Measurements from ENCODE around the gene TCAIM. TPM values are rescaled to one million over a fixed set of nuclear protein-coding genes. Genes with fewer than 3 reads are reported as not detected.

TCAIM gene
- total RNA-seq, 1 experiment from 2014 or later = 18.4 TPM

DNA sequence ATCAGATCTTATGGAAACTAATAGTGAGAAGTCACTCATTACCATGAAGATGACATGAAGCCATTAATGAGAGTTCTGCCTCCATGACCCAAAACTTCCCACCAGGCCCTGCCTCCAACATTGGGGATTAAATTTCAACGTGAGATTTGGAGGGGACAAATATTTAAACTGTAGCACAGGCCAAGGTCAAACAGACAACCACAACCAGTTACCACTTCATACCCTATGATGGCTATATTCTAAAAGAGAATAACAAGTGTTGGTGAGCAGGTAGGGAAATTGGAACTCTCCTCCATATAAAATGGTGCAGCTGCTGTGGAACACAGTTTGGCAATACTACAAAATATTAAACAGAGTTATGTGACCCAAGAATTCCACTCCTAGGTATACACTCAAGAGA, 36.9 kb downstream of the TCAIM start:
- POLR2A ChIA-PET = no interaction called here
- RAD21 ChIA-PET (ENCODE audit: low non-redundant PET in 1 of 2, low total read pairs in 2 of 2, uncharacterized antibody in 2 of 2, unreplicated experiment in 2 of 2) = no interaction called here
- no peaks in the 10 kb centered on the region for H3K36me3 ChIP-seq (ENCODE audit: control insufficient read depth in 1 of 2, insufficient read depth in 2 of 2, low read length in 2 of 2)
- CTCF ChIA-PET = no interaction called here
- no peak overlapping the region for H3K4me2 ChIP-seq (ENCODE audit: low read length)
- H3K27me3 ChIP-seq (ENCODE audit: insufficient read depth, low read length) = no peaks in the 10 kb centered on the region
- H3K9me2 ChIP-seq (ENCODE audit: insufficient read depth) = no peaks in the 10 kb centered on the region
- DNase-seq (ENCODE audit: low read depth, low spot score) = no peak
- no peaks in the 10 kb centered on the region for H3K79me2 ChIP-seq (ENCODE audit: insufficient read depth, low read length)
- H3K9me3 ChIP-seq (ENCODE audit: control insufficient read depth in 1 of 2, insufficient read depth in 1 of 2, low read depth in 1 of 2, low read length in 2 of 2) = no peaks in the 10 kb centered on the region
- H3K27ac ChIP-seq (ENCODE audit: low read depth, low read length) = no peak overlapping the region
- no TSS peak for BruUV-seq (replicated peaks)
- no peak overlapping the region for H3K9ac ChIP-seq (ENCODE audit: low read length)
- ATAC-seq = no peak
- no peak overlapping the region for H3K4me3 ChIP-seq (replicated peaks in 1 of 2; ENCODE audit: low read depth in 1 of 2, low read length in 2 of 2)
- H3K4me1 ChIP-seq (ENCODE audit: control insufficient read depth in 1 of 2, insufficient read depth in 2 of 2, low read length in 2 of 2) = no peaks in the 10 kb centered on the region
- no peak for TF ChIP-seq CBX3 (IDR thresholded peaks at IDR 0.05; ENCODE audit: low read depth)
- no peak for TF ChIP-seq ZFX (IDR thresholded peaks at IDR 0.05)
- TF ChIP-seq YY1 (IDR thresholded peaks at IDR 0.05; ENCODE audit: extremely low read depth, insufficient replicate concordance, low read depth, low read length) = no peak
- TF ChIP-seq TCF7L2 (IDR thresholded peaks at IDR 0.05; ENCODE audit: borderline replicate concordance, extremely low read depth, insufficient read depth, insufficient read length) = no peak
- TF ChIP-seq, protein P1, sequence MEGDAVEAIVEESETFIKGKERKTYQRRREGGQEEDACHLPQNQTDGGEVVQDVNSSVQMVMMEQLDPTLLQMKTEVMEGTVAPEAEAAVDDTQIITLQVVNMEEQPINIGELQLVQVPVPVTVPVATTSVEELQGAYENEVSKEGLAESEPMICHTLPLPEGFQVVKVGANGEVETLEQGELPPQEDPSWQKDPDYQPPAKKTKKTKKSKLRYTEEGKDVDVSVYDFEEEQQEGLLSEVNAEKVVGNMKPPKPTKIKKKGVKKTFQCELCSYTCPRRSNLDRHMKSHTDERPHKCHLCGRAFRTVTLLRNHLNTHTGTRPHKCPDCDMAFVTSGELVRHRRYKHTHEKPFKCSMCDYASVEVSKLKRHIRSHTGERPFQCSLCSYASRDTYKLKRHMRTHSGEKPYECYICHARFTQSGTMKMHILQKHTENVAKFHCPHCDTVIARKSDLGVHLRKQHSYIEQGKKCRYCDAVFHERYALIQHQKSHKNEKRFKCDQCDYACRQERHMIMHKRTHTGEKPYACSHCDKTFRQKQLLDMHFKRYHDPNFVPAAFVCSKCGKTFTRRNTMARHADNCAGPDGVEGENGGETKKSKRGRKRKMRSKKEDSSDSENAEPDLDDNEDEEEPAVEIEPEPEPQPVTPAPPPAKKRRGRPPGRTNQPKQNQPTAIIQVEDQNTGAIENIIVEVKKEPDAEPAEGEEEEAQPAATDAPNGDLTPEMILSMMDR (IDR thresholded peaks at IDR 0.05 in 2 of 3, conservative IDR thresholded peaks at IDR 0.05 in 1 of 3; ENCODE audit: borderline replicate concordance in 1 of 3, insufficient read depth in 1 of 3, low read depth in 2 of 3, low read length in 2 of 3) = no peak
- no peak for TF ChIP-seq ZBTB33 (IDR thresholded peaks at IDR 0.05; ENCODE audit: extremely low read depth, insufficient replicate concordance, low read length)
- TF ChIP-seq EZH2phosphoT487 (IDR thresholded peaks at IDR 0.05; ENCODE audit: borderline replicate concordance) = no peak
- TF ChIP-seq FOSL1 (IDR thresholded peaks at IDR 0.05; ENCODE audit: low read depth) = no peak
- no peak for TF ChIP-seq JUND (IDR thresholded peaks at IDR 0.05)
- TF ChIP-seq POLR2A (IDR thresholded peaks at IDR 0.05; ENCODE audit: borderline replicate concordance, extremely low read depth, insufficient read depth, insufficient read length) = no peak
- no peak for TF ChIP-seq SRF (IDR thresholded peaks at IDR 0.05; ENCODE audit: low read depth)
- TF ChIP-seq CEBPB (IDR thresholded peaks at IDR 0.05; ENCODE audit: low read depth) = no peak
- TF ChIP-seq EZH2 (IDR thresholded peaks at IDR 0.05) = no peak
- TF ChIP-seq SP1 (IDR thresholded peaks at IDR 0.05; ENCODE audit: low read depth) = no peak
- no peak for TF ChIP-seq ELF1 (IDR thresholded peaks at IDR 0.05; ENCODE audit: borderline replicate concordance, low read depth)
- TF ChIP-seq REST (IDR thresholded peaks at IDR 0.05; ENCODE audit: low read depth) = no peak
- no peak for TF ChIP-seq SIN3A (IDR thresholded peaks at IDR 0.05; ENCODE audit: low read depth)
- TF ChIP-seq, protein P2, sequence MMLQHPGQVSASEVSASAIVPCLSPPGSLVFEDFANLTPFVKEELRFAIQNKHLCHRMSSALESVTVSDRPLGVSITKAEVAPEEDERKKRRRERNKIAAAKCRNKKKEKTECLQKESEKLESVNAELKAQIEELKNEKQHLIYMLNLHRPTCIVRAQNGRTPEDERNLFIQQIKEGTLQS (IDR thresholded peaks at IDR 0.05) = no peak
- no peak for TF ChIP-seq EGR1 (IDR thresholded peaks at IDR 0.05; ENCODE audit: low read depth)
- H2AFZ ChIP-seq (ENCODE audit: low read depth, low read length, poor library complexity, severe bottlenecking) = no peak overlapping the region
- H4K20me1 ChIP-seq (ENCODE audit: insufficient read depth) = no peaks in the 10 kb centered on the region
- intact Hi-C loops (cut with micrococcal nuclease) = no loop called here

All from HCT116 (cell line).